ENCODE measurements around the gene SAMD4B. TPM values are rescaled to one million over a fixed set of nuclear protein-coding genes. Genes with fewer than 3 reads are reported as not detected.

Gene SAMD4B
- total and polyA plus RNA-seq, 9 of the 15 experiments (the other 6 are each of a cell fraction or from before 2014, with no cell fraction given) = 3.4 to 90.5 (median 38.0) TPM

DNA sequence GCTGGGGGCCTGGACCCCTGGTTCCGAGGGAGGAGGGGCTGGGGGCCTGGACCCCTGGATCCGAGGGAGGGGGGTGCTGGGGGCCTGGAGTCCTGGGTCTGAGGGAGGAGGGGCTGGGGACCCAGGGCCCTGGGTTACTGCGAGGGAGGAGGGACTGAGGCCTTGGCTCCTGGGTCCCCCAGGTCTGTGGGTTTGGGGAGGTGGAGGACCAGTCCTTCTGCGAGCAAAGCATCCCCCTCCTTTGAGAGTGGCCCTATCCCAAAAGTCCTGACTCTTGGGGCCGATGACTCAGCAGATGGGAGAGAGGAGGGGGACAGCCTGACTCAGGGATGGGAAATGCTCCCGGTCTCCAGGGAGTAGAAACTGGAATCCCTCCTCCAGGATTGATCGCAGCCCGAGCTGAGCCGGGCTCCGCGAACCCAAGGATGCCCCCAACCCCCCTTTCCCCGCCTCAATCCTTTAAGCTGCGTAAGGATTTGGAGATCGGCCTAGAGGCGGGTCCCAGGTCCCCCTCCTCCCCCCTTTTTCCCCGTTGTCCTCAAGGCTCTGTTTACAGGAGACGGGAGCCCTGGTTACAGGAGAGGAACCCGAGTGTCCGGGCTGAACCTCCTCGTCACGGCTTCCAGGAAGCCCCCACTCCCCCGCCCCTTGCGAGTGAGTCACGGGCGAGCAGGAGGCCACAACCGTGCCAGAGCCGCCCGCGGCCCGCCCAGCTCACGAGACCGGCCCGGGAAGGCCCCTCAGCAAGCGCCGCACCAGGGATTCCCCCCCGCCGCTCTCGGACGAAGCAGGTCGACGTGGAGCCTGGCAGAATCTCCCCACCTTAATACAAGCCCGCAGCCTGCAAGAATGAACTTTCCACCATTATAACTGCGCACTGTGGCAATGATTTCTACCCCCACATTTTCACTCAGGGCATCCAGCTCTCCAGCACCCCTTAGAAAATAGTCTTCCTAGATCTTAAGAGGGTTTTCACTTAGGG lies 61.4 kb downstream of the SAMD4B start (continued):
- TF ChIP-seq, protein P1, sequence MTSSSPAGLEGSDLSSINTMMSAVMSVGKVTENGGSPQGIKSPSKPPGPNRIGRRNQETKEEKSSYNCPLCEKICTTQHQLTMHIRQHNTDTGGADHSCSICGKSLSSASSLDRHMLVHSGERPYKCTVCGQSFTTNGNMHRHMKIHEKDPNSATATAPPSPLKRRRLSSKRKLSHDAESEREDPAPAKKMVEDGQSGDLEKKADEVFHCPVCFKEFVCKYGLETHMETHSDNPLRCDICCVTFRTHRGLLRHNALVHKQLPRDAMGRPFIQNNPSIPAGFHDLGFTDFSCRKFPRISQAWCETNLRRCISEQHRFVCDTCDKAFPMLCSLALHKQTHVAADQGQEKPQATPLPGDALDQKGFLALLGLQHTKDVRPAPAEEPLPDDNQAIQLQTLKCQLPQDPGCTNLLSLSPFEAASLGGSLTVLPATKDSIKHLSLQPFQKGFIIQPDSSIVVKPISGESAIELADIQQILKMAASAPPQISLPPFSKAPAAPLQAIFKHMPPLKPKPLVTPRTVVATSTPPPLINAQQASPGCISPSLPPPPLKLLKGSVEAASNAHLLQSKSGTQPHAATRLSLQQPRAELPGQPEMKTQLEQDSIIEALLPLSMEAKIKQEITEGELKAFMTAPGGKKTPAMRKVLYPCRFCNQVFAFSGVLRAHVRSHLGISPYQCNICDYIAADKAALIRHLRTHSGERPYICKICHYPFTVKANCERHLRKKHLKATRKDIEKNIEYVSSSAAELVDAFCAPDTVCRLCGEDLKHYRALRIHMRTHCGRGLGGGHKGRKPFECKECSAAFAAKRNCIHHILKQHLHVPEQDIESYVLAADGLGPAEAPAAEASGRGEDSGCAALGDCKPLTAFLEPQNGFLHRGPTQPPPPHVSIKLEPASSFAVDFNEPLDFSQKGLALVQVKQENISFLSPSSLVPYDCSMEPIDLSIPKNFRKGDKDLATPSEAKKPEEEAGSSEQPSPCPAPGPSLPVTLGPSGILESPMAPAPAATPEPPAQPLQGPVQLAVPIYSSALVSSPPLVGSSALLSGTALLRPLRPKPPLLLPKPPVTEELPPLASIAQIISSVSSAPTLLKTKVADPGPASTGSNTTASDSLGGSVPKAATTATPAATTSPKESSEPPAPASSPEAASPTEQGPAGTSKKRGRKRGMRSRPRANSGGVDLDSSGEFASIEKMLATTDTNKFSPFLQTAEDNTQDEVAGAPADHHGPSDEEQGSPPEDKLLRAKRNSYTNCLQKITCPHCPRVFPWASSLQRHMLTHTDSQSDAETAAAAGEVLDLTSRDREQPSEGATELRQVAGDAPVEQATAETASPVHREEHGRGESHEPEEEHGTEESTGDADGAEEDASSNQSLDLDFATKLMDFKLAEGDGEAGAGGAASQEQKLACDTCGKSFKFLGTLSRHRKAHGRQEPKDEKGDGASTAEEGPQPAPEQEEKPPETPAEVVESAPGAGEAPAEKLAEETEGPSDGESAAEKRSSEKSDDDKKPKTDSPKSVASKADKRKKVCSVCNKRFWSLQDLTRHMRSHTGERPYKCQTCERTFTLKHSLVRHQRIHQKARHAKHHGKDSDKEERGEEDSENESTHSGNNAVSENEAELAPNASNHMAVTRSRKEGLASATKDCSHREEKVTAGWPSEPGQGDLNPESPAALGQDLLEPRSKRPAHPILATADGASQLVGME (CRISPR knock-in tag; IDR thresholded peaks at IDR 0.05) = no peak
- TF ChIP-seq ZNF282 (CRISPR knock-in tag; IDR thresholded peaks at IDR 0.05) (no peak), SREBF1 (IDR thresholded peaks at IDR 0.05; ENCODE audit: borderline replicate concordance, low read depth, low read length) (no peak), TCFL5 (CRISPR knock-in tag; conservative IDR thresholded peaks at IDR 0.05) (no peak), GTF2A2 (tag; IDR thresholded peaks at IDR 0.05) (no peak), RFX7 (CRISPR knock-in tag; IDR thresholded peaks at IDR 0.05) (no peak), HMG20B (CRISPR knock-in tag; IDR thresholded peaks at IDR 0.05) (no peak), GABPB2 (CRISPR knock-in tag; conservative IDR thresholded peaks at IDR 0.05) (no peak), POU5F1 (IDR thresholded peaks at IDR 0.05; ENCODE audit: borderline replicate concordance, low read depth, low read length, partially characterized antibody) (no peak), NCOA1 (IDR thresholded peaks at IDR 0.05; ENCODE audit: low read depth) (no peak)
- TF ChIP-seq, protein P2, sequence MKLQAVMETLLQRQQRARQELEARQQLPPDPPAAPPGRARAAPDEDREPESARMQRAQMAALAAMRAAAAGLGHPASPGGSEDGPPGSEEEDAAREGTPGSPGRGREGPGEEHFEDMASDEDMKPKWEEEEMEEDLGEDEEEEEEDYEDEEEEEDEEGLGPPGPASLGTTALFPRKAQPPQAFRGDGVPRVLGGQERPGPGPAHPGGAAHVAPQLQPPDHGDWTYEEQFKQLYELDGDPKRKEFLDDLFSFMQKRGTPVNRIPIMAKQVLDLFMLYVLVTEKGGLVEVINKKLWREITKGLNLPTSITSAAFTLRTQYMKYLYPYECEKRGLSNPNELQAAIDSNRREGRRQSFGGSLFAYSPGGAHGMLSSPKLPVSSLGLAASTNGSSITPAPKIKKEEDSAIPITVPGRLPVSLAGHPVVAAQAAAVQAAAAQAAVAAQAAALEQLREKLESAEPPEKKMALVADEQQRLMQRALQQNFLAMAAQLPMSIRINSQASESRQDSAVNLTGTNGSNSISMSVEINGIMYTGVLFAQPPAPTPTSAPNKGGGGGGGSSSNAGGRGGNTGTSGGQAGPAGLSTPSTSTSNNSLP (IDR thresholded peaks at IDR 0.05; ENCODE audit: borderline replicate concordance, low read depth, low read length) = no peak
- TF ChIP-seq, protein P3, sequence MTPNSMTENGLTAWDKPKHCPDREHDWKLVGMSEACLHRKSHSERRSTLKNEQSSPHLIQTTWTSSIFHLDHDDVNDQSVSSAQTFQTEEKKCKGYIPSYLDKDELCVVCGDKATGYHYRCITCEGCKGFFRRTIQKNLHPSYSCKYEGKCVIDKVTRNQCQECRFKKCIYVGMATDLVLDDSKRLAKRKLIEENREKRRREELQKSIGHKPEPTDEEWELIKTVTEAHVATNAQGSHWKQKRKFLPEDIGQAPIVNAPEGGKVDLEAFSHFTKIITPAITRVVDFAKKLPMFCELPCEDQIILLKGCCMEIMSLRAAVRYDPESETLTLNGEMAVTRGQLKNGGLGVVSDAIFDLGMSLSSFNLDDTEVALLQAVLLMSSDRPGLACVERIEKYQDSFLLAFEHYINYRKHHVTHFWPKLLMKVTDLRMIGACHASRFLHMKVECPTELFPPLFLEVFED (CRISPR knock-in tag; conservative IDR thresholded peaks at IDR 0.05) = no peak
- TF ChIP-seq, protein P4, sequence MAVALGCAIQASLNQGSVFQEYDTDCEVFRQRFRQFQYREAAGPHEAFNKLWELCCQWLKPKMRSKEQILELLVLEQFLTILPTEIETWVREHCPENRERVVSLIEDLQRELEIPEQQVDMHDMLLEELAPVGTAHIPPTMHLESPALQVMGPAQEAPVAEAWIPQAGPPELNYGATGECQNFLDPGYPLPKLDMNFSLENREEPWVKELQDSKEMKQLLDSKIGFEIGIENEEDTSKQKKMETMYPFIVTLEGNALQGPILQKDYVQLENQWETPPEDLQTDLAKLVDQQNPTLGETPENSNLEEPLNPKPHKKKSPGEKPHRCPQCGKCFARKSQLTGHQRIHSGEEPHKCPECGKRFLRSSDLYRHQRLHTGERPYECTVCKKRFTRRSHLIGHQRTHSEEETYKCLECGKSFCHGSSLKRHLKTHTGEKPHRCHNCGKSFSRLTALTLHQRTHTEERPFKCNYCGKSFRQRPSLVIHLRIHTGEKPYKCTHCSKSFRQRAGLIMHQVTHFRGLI (CRISPR knock-in tag; IDR thresholded peaks at IDR 0.05) = no peak
- TF ChIP-seq, protein P5, sequence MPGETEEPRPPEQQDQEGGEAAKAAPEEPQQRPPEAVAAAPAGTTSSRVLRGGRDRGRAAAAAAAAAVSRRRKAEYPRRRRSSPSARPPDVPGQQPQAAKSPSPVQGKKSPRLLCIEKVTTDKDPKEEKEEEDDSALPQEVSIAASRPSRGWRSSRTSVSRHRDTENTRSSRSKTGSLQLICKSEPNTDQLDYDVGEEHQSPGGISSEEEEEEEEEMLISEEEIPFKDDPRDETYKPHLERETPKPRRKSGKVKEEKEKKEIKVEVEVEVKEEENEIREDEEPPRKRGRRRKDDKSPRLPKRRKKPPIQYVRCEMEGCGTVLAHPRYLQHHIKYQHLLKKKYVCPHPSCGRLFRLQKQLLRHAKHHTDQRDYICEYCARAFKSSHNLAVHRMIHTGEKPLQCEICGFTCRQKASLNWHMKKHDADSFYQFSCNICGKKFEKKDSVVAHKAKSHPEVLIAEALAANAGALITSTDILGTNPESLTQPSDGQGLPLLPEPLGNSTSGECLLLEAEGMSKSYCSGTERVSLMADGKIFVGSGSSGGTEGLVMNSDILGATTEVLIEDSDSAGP (CRISPR knock-in tag; IDR thresholded peaks at IDR 0.05) = no peak

Data from K562 (cell line).